ENCODE results near the gene LEF1.

Gene LEF1

GRCh38 chr4:108109111-108109510, 59.6 kb downstream of the LEF1 start:
- no peak for DNase-seq

- peak; percentile 66 to 67 for DNase-seq
These were observed 60.9 kb downstream of the LEF1 start for GRCh38 chr4:108107729-108108382.

- no peak for DNase-seq
These were observed 61.6 kb downstream of the LEF1 start for GRCh38 chr4:108107101-108107500.

- DNase-seq, result no peak
These were observed 62.5 kb downstream of the LEF1 start for GRCh38 chr4:108106186-108106585.

GRCh38 chr4:108103099-108103862, 65.5 kb downstream of the LEF1 start:
- DNase-seq, result no peak

- DNase-seq, result no peak
These were observed 67.9 kb downstream of the LEF1 start for GRCh38 chr4:108100827-108101226.

GRCh38 chr4:108099838-108100237, 68.9 kb downstream of the LEF1 start:
- no peak for DNase-seq

- DNase-seq, result no peak
These were observed 70.7 kb downstream of the LEF1 start for GRCh38 chr4:108097990-108098553.

- no peak for DNase-seq
These were observed 73.7 kb downstream of the LEF1 start for GRCh38 chr4:108094923-108095482.

- no peak for DNase-seq
These were observed 74.6 kb downstream of the LEF1 start for GRCh38 chr4:108094131-108094530.

- no peak for DNase-seq
These were observed 76.4 kb downstream of the LEF1 start for GRCh38 chr4:108092288-108092687.

GRCh38 chr4:108087293-108087967, 81.3 kb downstream of the LEF1 start:
- no peak for DNase-seq

GRCh38 chr4:108081256-108081655, 87.5 kb downstream of the LEF1 start:
- DNase-seq, result peak; percentile 52 to 53

- peak; percentile 54 to 57 for DNase-seq
These were observed 88.0 kb downstream of the LEF1 start for GRCh38 chr4:108080747-108081146.

GRCh38 chr4:108078024-108078733, 90.6 kb downstream of the LEF1 start:
- no peak for DNase-seq

GRCh38 chr4:108072300-108072699, 96.4 kb downstream of the LEF1 start:
- DNase-seq, result peak in 1 of 2 experiments; percentile 61

- no peak for DNase-seq
These were observed 98.0 kb downstream of the LEF1 start for GRCh38 chr4:108070775-108071174.

GRCh38 chr4:108068442-108068841, 100.3 kb downstream of the LEF1 start:
- DNase-seq, result no peak

- DNase-seq, result no peak
These were observed 107.9 kb downstream of the LEF1 start for GRCh38 chr4:108060686-108061321.

- DNase-seq, result no peak
These were observed 108.6 kb downstream of the LEF1 start for GRCh38 chr4:108060164-108060563.

GRCh38 chr4:108058685-108059440, 109.9 kb downstream of the LEF1 start:
- DNase-seq, result no peak

Data from activated T-cell treated with anti-CD3 and anti-CD28 coated beads, Interleukin-2, amount 50 U/mL, for 48 hours (primary cell).